ENCODE data around the gene GRIK4.
"Not testable (repeated sequence)": the region's sequence is repeated elsewhere in the genome, so short reads cannot be mapped to it uniquely, and the experiment has no call there.

Gene GRIK4

DNA sequence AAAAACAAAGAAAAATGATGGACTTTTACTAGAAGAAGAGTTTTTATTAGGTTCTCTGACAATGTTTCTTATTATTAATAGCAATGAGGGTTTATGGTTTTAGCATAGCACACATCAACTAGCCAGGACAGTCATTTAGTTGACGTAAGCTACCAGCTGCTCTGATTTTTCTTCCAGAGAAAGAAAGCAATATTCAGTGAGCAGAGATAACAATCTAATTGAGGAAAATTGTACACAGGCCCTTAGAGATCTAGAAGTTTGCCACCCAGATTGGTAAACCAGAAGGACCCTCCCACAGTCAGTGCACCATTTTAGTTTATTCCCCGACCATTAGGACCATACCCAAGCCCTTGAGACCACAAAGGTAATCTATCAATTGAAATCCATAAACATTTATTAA is 483.6 kb downstream of the GRIK4 start:
- no peak for DNase-seq (ENCODE audit: low spot score)

DNA sequence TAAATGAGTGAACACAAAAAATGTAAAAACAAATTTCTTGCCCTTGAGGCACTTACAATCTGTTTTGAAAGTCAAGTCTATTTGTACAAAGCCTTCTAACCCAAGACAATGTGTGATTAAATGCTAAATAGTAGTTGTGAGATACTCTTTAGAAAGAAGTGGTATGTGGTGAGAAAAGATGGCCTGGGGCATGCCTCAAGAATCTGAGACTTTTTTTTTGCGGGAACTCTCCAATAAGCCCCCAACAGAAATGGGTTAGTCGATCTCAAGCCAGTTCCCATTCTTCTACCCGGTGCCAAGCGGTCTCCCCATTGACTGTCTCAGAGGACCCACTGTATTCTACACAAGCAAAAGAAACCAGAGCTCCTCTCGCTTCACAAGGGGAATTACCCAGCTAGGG is 485.4 kb downstream of the GRIK4 start:
- DNase-seq (ENCODE audit: low spot score), result no peak

DNA sequence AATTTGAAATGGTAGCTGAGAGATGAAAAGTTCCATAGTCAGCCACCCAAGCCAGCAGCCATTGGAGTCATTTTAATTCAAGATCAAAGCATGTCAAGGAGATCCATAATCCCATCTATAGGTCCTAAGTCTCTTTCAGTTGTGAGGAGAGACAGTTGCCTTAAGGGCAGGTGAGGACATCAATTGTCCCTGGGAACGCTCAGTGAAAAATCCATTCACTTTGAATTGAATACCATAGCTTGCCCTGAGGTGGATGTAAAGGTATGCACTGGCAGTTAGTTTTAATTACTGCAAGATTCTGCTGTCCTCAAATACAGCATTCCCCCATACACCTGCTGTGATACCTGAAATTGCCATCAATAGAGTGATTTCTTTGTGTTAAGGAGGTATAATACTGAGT is 487.0 kb downstream of the GRIK4 start:
- no peak for DNase-seq (ENCODE audit: low spot score)

DNA sequence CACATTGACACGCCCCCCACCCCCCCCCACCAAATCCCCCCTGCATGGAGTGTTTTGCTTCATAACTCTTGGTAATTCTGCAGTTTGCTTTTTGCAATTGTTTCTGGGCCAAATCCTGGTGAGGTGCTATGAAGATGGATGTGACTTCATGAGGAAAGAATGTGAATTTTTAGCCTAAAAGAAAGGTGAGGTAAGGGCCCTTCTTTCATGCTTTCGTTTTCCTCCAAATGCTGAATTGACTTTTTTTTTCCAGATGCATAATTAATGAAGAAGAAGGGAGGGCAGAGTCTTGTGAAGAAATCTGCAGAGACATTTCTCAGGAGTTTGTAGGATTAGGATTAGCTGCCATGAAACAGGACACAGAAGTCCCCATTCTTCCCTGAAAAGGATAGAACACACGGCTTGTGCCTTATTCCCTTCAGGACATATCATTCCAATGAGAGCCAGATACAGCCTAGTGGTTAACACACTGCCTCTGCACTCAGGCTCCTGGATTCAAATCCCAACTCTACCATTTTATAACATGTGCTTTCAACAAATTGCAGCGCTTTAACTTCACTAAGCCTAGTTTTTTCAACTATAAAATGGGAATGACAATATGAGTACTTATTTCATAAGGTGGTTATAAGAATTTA is 492.8 kb downstream of the GRIK4 start:
- no peak for DNase-seq (ENCODE audit: low spot score)

DNA sequence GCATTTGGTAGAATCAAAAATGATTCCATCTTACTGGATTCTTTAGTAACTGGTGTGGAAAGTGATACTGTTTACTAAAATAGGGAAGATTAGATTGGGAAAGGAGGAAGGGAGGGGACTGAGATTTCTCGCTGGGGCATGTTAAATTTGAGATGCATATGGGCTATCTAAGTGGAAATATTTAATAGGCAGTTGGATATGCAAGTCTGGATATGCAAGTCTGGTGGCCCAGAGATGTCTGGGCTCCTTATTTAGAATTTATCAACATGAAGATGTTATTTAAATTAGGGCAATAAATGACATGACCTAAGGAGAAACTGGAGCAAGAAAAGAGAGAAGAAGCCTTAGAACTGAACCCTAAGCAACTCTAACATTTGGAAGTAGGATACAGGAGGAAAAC is 495.4 kb downstream of the GRIK4 start:
- DNase-seq (ENCODE audit: low spot score), result no peak

DNA sequence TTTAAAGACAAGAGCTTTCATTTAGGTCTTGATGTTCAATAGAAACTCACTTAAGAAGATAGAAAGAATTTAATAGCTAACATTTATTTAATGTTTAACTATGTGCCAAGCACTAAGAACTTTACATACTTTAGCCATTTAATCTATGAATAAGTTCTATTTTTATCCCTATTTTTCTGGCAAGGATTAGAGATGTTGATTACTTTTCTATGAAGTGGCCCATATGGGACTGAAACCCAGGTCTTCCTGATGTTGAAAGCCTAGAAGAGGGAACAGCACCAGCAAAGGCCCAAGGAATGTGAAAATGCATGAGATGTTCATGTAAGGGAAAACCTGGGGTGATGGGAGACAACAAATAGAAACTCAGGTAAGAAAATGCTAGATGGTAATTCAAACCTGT is 497.0 kb downstream of the GRIK4 start:
- DNase-seq (ENCODE audit: low spot score), result no peak

DNA sequence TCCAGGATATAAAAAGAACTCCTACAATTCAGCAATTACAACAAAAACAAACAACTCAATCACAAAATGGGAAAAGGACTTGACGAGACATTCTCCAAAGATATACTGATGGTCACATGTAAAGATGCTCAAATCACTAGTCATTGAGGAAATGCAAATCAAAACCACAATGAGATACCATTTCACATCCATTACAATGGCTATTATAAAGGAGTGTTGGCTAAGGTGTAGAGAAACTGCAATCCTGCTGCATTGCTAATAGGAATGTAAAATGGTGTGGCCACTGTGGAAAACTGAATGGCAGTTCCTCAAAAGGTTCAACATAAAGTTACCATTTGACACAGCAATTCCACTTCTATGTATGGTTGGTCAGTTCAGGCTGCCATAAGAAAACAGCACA is 500.5 kb downstream of the GRIK4 start:
- DNase-seq (ENCODE audit: low spot score), result no peak

DNA sequence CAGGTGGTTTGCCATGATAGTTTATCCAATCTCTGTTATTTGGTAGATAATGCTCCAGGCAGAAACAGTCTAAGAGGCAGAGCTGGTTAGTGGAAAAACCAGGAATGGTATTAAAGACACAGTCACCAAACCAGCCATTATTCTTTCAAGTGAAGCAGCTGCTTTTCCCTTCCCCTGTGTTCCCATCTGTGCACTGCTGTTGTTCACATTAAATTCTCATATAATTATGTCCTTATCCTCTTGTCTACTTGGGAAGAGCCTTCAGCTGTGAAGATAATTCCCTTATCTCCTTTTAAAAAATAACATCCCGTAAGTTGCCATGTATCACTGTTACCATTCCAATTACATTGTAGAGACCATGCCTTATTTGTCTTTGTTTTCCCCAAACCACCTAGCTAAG is 507.2 kb downstream of the GRIK4 start:
- no peak for DNase-seq (ENCODE audit: low spot score)

DNA sequence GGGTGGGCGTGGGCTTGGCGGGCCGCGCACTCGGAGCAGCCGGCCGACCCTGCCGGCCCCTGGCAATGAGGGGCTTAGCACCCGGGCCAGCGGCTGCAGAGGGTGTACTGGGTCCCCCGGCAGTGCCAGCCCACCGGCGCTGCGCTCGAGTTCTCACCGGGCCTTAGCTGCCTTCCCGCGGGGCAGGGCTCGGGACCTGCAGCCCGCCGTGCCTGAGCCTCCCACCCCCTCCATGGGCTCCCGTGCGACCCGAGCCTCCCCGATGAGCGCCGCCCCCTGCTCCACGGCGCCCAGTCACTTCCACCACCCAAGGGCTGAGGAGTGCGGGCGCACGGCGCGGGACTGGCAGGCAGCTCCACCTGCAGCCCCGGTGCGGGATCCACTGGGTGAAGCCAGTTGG is 510.2 kb downstream of the GRIK4 start:
- not testable (repeated sequence) for DNase-seq (ENCODE audit: low spot score)

DNA sequence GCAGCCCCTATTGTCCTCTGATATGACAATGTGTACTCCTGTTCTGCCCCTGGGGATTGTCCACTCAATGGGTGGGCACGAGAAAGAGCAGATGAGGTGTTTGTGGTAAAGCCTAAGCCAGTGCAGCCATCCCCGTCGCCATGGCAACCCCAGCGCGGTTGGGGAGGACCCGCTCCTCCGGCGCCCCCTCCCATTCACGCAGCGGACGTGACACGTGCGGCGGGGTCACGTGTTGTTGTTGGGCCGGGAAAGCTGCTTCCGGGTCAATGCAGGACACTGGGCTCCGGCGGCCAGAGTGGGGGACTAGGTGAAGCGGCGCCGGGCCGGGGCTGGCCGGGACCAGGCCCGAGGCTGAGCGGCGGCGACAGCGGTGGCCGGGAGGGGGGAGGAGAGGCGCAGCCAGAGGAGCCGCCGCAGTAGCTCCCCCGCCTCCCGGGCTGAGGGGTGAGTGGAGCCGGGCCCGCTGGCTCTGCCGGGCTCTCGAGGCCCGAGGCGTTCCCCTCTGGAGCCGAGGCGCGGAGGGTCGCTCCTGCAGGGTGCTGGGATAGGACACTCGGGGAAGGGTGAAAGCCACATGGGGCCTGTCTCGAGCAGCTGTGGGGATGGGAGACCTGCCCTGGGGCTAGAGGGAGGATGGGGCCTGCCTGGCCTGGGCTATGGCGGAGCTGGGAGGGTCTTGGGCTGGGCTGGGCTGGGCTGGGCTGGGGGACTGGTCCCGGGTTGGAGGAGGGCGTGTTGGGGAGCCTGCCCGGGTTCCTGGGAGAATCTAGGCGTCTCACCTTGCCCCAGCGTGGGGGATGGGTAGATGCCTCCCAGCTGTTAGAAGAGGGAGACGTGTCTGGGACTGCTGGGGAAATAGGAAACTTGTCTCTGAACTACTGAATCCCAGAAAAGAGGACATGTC is 512.6 kb downstream of the GRIK4 start, which contains the start of gene TBCEL:
TSS of gene TBCEL (plus strand) at position 255 of the 904 bp plus-strand sequence. CDS start 21,589 bp downstream, outside the sequence.
- DNase-seq (ENCODE audit: low spot score), result peak; percentile 92

DNA sequence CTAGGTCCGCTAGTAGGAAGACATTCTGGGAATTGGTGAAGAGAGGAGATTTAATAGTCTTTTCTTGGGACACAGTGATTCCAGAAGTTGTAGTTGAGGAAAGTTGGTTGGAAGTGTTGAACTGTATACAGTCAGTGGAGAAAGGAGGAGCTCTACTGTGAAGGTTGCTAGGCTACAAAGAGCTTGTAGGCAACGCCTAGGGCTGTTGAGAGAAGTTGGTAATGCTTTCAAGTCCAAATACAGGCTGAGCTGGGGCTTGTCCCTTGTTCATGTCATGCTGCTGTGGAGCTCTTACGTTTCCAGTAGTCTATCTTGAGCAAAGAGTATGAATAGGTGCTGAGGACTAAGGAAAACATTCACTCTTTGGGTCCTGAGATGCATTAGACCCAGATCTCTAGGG is 513.4 kb downstream of the GRIK4 start:
- DNase-seq (ENCODE audit: low spot score), result no peak

DNA sequence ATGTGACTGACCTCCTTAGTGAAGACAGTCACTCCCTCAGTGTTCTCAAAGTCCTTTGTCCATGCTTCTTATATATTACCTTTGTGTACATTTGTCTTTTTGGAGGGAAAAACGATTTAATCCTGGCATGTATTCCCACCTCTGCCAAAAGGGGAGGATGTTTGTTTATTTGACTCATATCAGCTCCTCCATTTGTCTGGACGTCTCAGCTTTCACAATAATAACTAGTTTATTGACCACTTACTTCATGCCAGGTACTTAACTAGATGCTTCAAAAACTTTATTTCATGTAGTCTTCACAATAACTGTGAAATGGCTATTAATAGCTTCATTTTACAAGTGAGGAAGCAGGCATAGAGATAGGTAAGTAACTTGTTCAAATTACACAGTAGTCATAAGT is 517.6 kb downstream of the GRIK4 start:
- DNase-seq (ENCODE audit: low spot score), result no peak

DNA sequence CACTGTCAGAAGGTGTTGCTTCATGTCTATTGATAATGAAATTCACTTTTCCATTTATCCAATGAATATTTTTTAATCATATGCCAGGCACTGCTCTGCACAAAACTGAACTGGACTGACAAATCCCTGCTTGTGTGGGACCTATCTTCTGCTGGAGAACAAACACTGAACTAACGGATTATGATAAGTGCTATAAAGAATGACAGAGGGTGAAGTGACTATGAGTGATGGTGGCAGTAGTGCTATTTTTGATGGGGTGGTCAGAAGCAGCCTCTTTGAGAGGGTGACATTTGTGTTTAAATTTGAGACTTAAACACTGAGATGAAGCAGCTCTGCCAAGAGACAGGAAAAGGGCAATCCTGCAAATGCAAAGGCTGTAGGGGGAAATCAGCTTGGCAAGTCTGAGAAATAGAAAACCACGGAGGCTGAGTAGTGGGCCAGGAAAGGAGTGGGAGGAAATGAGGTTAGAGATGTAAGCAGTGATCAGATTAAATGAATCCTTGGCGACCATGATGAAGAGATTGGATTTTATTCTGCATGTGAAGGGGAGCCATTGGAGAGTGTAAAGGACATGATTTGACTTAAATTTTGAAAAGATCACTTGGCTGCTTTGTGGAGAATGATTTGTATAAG is 518.4 kb downstream of the GRIK4 start:
- DNase-seq (ENCODE audit: low spot score), result no peak

DNA sequence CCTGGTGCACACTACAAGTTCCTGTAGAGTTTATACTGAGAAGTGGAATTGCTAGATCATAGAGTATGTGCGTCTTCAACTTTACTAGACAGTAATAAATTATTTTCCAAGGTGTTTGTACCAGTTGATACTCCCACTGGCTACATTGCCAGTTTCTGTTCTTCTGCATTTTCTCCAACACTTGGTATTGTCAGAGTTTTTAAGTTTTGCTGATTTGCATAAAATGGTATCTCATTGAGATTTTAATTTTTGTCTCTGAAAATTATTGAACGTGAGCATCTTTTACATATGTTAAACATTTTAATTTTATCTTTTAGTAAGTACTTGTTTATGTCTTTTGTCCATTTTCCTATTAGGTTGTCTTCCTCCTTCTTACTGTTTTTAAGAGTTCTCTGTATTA is 519.6 kb downstream of the GRIK4 start:
- DNase-seq (ENCODE audit: low spot score), result no peak

DNA sequence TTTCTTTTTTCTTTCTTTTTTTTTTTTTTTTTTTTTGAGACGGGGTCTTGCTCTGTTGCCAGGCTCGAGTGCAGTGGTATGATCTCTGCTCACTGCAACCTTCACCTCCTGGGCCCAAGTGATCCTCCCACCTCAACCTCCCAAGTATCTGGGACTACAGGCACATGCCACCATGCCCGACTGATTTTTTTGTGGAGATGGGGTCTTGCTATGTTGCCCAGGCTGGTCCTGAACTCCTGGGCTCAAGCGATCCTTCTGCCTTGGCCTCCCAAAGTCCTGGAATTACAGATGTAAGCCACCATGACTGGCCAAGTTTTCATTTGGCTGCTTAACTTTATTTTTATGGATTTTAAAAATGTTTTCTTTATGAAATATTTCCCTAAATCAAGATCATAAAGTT is 520.1 kb downstream of the GRIK4 start:
- not testable (repeated sequence) for DNase-seq (ENCODE audit: low spot score)

DNA sequence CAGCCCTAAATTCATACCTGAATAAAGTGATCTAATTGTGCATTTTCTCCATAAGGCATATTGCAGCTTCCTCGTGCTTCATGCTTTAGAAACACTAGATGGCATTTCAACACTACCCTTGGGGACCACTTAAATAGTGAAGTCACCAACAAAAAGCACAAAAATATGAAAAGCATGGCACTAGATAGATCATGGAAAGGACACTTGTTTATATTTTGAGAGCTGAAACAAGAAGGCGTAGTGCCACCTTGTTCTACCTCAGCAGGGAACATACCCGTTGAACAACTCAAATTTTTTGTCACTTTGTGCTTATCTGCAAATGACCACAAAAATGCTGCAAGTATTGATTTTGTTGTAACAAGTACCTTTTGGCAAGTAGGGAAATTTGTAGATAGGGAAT is 521.0 kb downstream of the GRIK4 start:
- no peak for DNase-seq (ENCODE audit: low spot score)

DNA sequence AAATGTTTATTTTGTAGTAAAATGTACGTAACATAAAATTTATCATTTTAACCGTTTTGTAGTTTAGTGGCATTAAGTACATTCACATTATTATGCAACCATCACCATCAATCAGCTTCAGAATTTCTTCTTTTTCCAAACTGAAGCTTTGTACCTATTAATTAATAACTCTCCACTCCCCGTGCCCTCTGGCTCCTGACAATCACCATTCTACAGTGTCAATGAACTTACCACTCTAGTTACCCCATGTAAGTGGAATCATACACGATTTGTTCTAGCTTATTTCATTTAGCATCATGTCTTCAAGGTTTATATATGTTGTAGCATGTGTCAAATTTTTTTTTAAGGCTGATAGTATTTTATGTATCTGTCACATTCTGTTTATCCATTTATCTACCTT is 522.1 kb downstream of the GRIK4 start:
- no peak for DNase-seq (ENCODE audit: low spot score)

DNA sequence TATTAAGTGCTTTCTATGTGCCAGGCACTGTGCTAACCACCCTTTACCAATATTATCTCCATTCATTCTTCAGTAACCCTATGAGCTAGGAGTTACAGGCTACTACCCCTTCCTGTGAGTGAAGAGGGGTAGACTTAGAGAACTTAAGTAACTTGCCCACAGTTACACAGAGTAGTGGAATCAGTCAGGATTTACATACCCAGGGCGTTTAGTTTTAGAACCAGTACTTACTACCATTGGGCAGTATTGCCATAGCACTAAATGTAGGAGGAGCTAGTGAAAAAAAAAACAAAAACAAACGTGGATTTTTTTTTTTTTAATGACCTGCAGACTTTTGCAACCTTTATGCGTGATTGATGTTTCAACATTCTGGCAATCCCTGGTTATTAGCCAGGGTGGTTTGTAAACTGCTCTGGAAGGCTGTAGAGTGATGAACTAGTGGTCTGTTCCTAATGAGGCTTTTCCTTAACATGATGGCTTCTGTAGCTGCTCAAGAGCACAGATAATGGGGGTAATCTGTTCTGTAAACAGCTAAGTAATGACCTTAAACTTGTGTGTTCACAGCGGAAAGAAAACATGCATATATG is 523.7 kb downstream of the GRIK4 start:
- no peak for DNase-seq (ENCODE audit: low spot score)

DNA sequence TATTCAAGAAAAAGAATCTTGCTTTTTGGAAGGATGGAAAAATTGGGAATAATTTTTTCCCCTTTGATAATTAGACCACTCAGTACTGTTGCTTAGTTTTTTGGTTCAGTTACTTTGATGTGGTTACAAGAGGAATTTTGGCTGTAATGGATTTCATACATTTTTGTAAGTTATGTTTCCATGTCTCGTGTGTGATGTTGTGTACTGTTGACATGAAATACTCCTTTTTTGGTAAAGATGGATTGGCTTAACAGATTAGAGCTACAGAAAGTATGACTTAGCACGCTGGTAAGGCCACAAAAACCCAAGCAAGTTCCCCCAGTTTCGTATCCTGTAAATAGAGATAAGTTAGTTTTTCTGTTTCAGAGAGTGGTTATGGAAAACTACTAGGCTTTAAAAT is 524.2 kb downstream of the GRIK4 start:
- DNase-seq (ENCODE audit: low spot score), result no peak

DNA sequence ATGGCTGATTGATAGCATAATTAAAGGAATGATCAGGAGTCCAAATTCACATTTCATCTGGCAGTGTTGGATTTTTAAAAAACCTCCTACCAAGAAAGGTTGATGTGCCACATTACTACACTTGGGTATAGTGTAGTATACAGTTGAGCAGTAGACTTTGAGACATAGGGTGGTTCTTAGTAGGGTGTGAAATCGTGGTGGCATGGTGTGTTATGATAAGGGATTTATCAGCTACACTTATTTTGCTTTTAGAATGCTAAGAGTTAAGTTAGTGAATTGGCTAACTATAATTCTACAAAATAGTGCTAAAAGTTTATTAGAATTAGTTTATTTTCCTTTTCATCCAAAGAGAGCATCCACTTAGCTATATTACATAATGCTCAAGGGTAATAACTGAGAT is 525.5 kb downstream of the GRIK4 start:
- DNase-seq (ENCODE audit: low spot score), result no peak
